GM18909 (cell line): ENCODE measurements around the gene SHANK2.
"Not testable (repeated sequence)": the region's sequence is repeated elsewhere in the genome, so short reads cannot be mapped to it uniquely, and the experiment has no call there.

Source experiments
- ATAC-seq: cut with Tn5 transposase; IDR thresholded peaks from one replicate; pipeline ENCODE4 v1.9.1; 2021; ENCODE audit warnings: mild to moderate bottlenecking; ENCODE audit not compliant: unreplicated experiment, poor library complexity

SHANK2 gene

GRCh38 chr11:71246559-71246958 lies 5.8 kb downstream of the SHANK2 start:
- no peak for ATAC-seq

- ATAC-seq: no peak
Measured at GRCh38 chr11:71245601-71246391, 6.6 kb downstream of the SHANK2 start.

GRCh38 chr11:71244116-71244810 lies 8.1 kb downstream of the SHANK2 start:
- no peak for ATAC-seq

- no peak for ATAC-seq
Measured at GRCh38 chr11:71242391-71242790, 10.0 kb downstream of the SHANK2 start.

- no peak for ATAC-seq
Measured at GRCh38 chr11:71241721-71242259, 10.6 kb downstream of the SHANK2 start.

- no peak for ATAC-seq
Measured at GRCh38 chr11:71240865-71241691, 11.3 kb downstream of the SHANK2 start.

- no peak for ATAC-seq
Measured at GRCh38 chr11:71240061-71240690, 12.2 kb downstream of the SHANK2 start.

GRCh38 chr11:71239581-71239980 lies 12.8 kb downstream of the SHANK2 start:
- no peak for ATAC-seq

GRCh38 chr11:71238941-71239340 lies 13.4 kb downstream of the SHANK2 start:
- no peak for ATAC-seq

GRCh38 chr11:71238285-71238875 lies 14.0 kb downstream of the SHANK2 start:
- ATAC-seq: no peak

- ATAC-seq: no peak
Measured at GRCh38 chr11:71237853-71238252, 14.5 kb downstream of the SHANK2 start.

GRCh38 chr11:71236836-71237475 lies 15.4 kb downstream of the SHANK2 start:
- ATAC-seq: no peak

GRCh38 chr11:71235719-71236118 lies 16.7 kb downstream of the SHANK2 start:
- ATAC-seq: no peak

GRCh38 chr11:71233896-71234852 lies 18.2 kb downstream of the SHANK2 start:
- not testable (repeated sequence) for ATAC-seq

- no peak for ATAC-seq
Measured at GRCh38 chr11:71232364-71232763, 20.0 kb downstream of the SHANK2 start.

- ATAC-seq: no peak
Measured at GRCh38 chr11:71228961-71229360, 23.4 kb downstream of the SHANK2 start.

GRCh38 chr11:71227058-71227659 lies 25.2 kb downstream of the SHANK2 start:
- no peak for ATAC-seq
